Astrocyte of the cerebellum (primary cell): ENCODE results near the gene OCA2.
A peak's percentile ranks its signal among the peaks of the same experiment; 100 is the strongest.

Source experiments
- DNase-seq: peaks from one replicate; pipeline ENCODE4 v3.0.0-alpha.2; 2011; ENCODE audit warnings: low read depth
- H3K4me3 ChIP-seq: 2 replicates; pipeline ENCODE4 v1.5.1; 2011; ENCODE audit warnings: mild to moderate bottlenecking, low read depth, low read length, moderate library complexity
- in situ Hi-C: cut with HindIII; loops from 2 replicates; pipeline ENCODE4 v1.10.0; 2017; ENCODE audit warnings: low sequenced_read_pairs
- TF ChIP-seq, protein P1 (sequence below): IDR thresholded peaks from 2 replicates; pipeline ENCODE4 v1.5.1; 2012; ENCODE audit warnings: low read length, low read depth, moderate library complexity, mild to moderate bottlenecking; ENCODE audit errors: missing control alignments

The OCA2 gene

DNA sequence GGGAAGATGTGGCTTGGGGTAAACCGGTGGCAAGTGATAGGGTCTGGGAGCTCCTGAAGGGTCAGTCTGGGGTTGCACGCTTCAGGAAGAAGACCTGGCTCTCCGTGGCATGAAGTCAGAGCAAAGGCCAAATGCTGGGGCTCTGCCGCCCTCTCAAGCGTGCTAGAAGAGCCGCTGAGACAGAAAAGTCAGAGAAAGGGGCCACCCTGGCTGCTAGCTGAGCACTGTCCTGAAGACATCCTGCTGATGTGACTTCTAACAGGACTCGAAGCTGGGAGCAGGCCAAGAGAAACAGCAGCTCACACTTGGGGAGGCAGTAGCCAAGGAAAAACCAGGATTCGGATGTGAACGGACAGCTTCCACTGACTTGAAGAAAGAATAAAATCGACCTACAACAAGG is 270.4 kb downstream of the OCA2 start:
- no peak for DNase-seq
- in situ Hi-C loops, result no loop called here
- TF ChIP-seq, protein P1, sequence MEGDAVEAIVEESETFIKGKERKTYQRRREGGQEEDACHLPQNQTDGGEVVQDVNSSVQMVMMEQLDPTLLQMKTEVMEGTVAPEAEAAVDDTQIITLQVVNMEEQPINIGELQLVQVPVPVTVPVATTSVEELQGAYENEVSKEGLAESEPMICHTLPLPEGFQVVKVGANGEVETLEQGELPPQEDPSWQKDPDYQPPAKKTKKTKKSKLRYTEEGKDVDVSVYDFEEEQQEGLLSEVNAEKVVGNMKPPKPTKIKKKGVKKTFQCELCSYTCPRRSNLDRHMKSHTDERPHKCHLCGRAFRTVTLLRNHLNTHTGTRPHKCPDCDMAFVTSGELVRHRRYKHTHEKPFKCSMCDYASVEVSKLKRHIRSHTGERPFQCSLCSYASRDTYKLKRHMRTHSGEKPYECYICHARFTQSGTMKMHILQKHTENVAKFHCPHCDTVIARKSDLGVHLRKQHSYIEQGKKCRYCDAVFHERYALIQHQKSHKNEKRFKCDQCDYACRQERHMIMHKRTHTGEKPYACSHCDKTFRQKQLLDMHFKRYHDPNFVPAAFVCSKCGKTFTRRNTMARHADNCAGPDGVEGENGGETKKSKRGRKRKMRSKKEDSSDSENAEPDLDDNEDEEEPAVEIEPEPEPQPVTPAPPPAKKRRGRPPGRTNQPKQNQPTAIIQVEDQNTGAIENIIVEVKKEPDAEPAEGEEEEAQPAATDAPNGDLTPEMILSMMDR, result no peak
- H3K4me3 ChIP-seq, result no peak overlapping the region

DNA sequence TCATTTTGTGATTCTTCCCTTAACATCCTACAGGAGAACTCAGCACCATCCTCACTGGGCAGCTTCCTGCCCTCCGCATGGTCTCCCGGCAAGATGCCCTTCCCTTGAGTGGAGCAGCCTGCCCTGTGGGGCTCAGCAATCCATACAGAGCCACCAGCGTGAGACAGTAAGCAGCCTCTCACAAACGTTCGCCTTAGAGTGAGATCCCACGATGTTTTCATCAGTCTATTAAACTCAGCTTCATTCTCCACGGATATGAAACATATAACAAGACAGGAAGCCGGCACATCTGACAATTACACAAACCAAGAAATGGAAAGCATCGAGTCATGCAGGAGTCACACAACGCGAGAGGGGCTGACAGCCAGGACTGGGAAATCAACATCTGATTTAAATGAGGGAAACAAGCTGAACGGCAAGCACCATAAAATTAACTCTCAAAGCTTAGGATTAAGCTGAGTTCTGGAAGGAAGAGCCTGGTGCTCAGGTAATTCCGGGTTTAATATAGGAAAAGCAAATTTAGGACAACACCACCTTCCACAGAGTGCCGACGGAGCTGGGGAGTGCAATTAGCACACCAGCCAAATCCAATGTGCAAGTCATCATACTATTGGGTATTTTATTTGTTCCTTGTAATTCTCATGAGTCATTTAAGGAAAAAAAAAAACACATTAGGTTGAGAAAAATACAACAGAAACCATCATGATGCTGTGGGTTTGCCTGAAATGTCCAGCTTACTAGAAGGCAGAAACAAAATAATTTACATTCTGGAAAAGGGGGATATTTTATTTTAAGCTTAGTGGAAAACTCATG is 272.0 kb downstream of the OCA2 start:
- H3K4me3 ChIP-seq, result no peak overlapping the region
- peak; percentile 20 for DNase-seq

DNA sequence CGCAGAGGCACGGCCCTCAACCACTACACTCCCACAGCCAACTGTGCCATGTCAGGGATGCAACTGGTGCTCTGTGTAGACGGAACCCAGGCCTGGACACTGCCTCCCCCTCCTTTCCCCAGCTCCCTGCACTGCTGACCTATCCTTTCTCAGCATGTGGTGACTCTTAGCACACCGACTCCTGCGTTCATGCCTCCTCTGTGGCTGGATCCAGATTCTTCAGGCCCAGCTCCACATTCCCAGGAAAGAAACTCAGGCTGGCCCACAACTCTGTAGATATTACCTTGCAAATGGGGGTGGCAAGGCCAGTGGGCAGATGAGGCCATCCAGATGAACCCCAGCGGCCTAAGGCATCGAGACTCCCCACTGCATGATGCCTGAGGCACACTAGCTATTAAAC is 272.7 kb downstream of the OCA2 start:
- no peak overlapping the region for H3K4me3 ChIP-seq
- in situ Hi-C loops, result no loop called here
- peak; percentile 24 for DNase-seq
- TF ChIP-seq, protein P1, result no peak

More for the DNA sequence above, 272.0 kb downstream of the OCA2 start:
- in situ Hi-C loops, result no loop called here
- TF ChIP-seq, protein P1, result no peak

DNA sequence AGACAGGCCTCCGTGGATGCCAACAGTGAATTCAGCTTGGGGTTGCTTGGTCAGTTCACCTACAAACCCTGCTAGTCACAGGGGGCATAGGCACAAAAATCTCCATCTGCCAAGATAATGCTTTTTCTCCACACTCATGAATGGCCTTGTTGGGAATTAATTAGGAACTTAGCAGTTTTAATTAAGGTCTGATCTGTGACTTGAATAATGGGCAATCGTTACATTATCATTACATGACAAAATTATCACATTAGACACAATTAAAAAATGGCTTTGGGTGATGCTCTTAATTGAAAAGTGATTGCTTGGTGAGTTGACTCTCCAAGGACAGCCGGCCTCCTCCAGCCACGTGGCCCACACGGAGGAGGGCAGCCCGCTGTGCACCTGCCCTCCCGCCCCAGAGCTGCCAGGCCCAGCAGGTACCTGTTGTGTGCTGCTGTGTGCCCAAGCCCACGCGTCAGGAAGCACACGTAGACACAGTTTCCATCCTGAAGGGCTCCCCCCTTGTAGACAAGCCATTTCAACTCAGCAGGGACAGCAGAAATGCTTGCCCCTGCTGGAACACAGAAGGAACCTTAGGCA is 274.2 kb downstream of the OCA2 start:
- in situ Hi-C loops, result no loop called here
- TF ChIP-seq, protein P1, result no peak
- no peak overlapping the region for H3K4me3 ChIP-seq
- no peak for DNase-seq

DNA sequence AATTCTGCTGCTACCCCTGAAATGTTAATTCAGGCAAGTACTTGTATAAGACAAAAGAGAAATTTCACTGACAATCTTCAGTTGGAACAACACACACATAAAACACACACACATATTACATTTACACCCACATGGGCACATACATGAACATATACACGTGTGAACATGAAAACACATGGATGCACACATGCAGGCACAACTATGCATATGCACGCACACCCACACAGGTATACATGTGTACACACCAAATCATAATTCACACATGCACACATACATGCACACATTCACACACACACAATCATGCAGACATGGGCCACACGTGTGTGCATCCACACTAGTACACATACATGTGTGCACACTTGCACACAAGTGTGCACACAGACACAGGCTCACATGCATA is 277.8 kb downstream of the OCA2 start:
- in situ Hi-C loops, result no loop called here
- no peak for DNase-seq
- H3K4me3 ChIP-seq, result no peak overlapping the region
- TF ChIP-seq, protein P1, result no peak

DNA sequence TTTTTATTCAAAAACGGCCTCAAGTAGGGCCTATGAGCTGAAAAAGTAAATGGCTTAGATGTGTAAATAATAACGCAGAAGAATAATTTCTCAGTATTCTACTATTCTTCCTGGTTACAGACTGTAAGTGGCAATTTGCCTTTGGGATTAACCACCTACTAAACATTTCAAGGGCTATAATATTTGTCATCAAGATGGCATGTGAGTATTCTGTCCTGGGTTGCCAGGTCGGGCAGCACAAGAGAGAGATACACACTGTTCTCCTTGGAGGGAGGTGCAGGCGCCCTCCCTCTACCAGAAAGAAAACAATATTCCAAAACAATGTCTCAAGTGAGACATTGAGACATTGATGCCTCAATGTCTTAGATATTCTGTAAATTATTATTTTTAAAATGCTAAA is 278.4 kb downstream of the OCA2 start:
- in situ Hi-C loops, result no loop called here
- no peak for DNase-seq
- no peak overlapping the region for H3K4me3 ChIP-seq
- TF ChIP-seq, protein P1, result no peak
